HCT116 (cell line): Measurements from ENCODE around the gene RCBTB2. TPM values are rescaled to one million over a fixed set of nuclear protein-coding genes. Genes with fewer than 3 reads are reported as not detected.

ENCODE experiments used
- ATAC-seq: fragments of 200-7000 bp; cut with Tn5 transposase; 2 replicates; pipeline ENCODE4 v1.9.1; 2020; ENCODE audit warnings: mild to moderate bottlenecking, moderate library complexity
- Bru-seq: library from RNA; stranded (reverse); fragments of 400-500 nt; gene quantifications from one replicate; lab custom pipeline; 2021; lab: Mats Ljungman, UMichigan
- BruChase-seq, 2 experiments: library from RNA; stranded (reverse); fragments of 400-500 nt; gene quantifications; one replicate each; lab custom pipeline; 2021; lab: Mats Ljungman, UMichigan
- BruUV-seq: library from RNA; stranded (reverse); fragments of 400-500 nt; replicated peaks from 2 replicates; lab custom pipeline; 2021; lab: Mats Ljungman, UMichigan
- CTCF ChIA-PET: fragments of 300-600 bp; sonication (Branson Sonifier 250); formaldehyde crosslinking; loops from one replicate; lab custom pipeline; 2021; ENCODE audit warnings: antibody characterized with exemption; lab: Charles Lee
- POLR2A ChIA-PET: fragments of 300-600, 350-600 bp; sonication (Branson Sonifier 250); formaldehyde crosslinking; loops from one replicate; lab custom pipeline; 2021; ENCODE audit warnings: antibody characterized with exemption; lab: Charles Lee
- RAD21 ChIA-PET, 2 experiments: fragments of 300-600 bp; sonication (Branson Sonifier 250); formaldehyde crosslinking; loops; one replicate each; lab custom pipeline; 2023; ENCODE audit warnings: low total read pairs in 2 of 2; ENCODE audit not compliant: uncharacterized antibody in 2 of 2, unreplicated experiment in 2 of 2, low non-redundant PET in 1 of 2; lab: Charles Lee
- DNase-seq: peaks from one replicate; pipeline ENCODE4 v3.0.0-alpha.2; 2010; ENCODE audit warnings: low read depth, low spot score
- H2AFZ ChIP-seq: fragments of 200-600 bp; shearing (Covaris generic), sonication (generic); 2 replicates; pipeline ENCODE4 v1.6.1; 2017; ENCODE audit warnings: low read depth, mixed run types, mixed read lengths, antibody characterized with exemption, low read length; ENCODE audit not compliant: poor library complexity, severe bottlenecking
- H3K27ac ChIP-seq: 2 replicates; pipeline ENCODE4 v1.5.1; 2012; ENCODE audit warnings: low read depth, low read length
- H3K27me3 ChIP-seq: fragments of 200-600 bp; sonication (generic); 2 replicates; pipeline ENCODE4 v1.6.1; 2016; ENCODE audit warnings: mixed run types, low read length, mixed read lengths; ENCODE audit not compliant: insufficient read depth
- H3K36me3 ChIP-seq, 2 experiments: fragments of 200-500 bp in 1 of 2; fragments of 200-600 bp in 1 of 2; sonication (Bioruptor generic) in 1 of 2; sonication (generic) in 1 of 2; 2 replicates each; pipeline versions ENCODE4 v1.5.1 to v1.6.1; 2014 to 2016; ENCODE audit warnings: low read length in 2 of 2, inconsistent platforms in 1 of 2, mixed read lengths in 1 of 2, mixed run types in 1 of 2; ENCODE audit not compliant: insufficient read depth in 2 of 2, control insufficient read depth in 1 of 2
- H3K4me1 ChIP-seq, 2 experiments: fragments of 200-600 bp in 1 of 2; sonication (generic) in 1 of 2; 2 replicates each; pipeline versions ENCODE4 v1.5.1 to v1.6.1; 2012 to 2017; ENCODE audit warnings: low read length in 2 of 2, inconsistent platforms in 1 of 2, mild to moderate bottlenecking in 1 of 2, mixed read lengths in 1 of 2, mixed run types in 1 of 2, moderate library complexity in 1 of 2; ENCODE audit not compliant: insufficient read depth in 2 of 2, control insufficient read depth in 1 of 2
- H3K4me2 ChIP-seq: fragments of 200-600 bp; sonication (generic); 2 replicates; pipeline ENCODE4 v1.6.1; 2017; ENCODE audit warnings: mixed run types, low read length, mixed read lengths
- H3K4me3 ChIP-seq, 2 experiments: fragments of 200-600 bp in 1 of 2; sonication (generic) in 1 of 2; replicated peaks in 1 of 2; 2 replicates each; pipeline ENCODE4 v1.5.1; 2011 to 2016; ENCODE audit warnings: low read length in 2 of 2, control low read depth in 1 of 2, low read depth in 1 of 2, mild to moderate bottlenecking in 1 of 2, mixed read lengths in 1 of 2, mixed run types in 1 of 2
- H3K79me2 ChIP-seq: fragments of 200-600 bp; sonication (generic); 2 replicates; pipeline ENCODE4 v1.6.1; 2017; ENCODE audit warnings: mild to moderate bottlenecking, mixed run types, low read length, moderate library complexity, mixed read lengths; ENCODE audit not compliant: insufficient read depth
- H3K9ac ChIP-seq: fragments of 200-600 bp; sonication (generic); 2 replicates; pipeline ENCODE4 v1.6.1; 2016; ENCODE audit warnings: low read length, mixed read lengths
- H3K9me2 ChIP-seq: fragments of 200-600 bp; sonication (generic), shearing (Covaris generic); 2 replicates; pipeline ENCODE4 v1.6.1; 2017; ENCODE audit warnings: mixed run types, mild to moderate bottlenecking, moderate library complexity; ENCODE audit not compliant: insufficient read depth
- H3K9me3 ChIP-seq, 2 experiments: fragments of 200-500 bp in 1 of 2; fragments of 200-600 bp in 1 of 2; sonication (Bioruptor generic) in 1 of 2; sonication (generic) in 1 of 2; 2 replicates each; pipeline ENCODE4 v1.6.1; 2014 to 2017; ENCODE audit warnings: low read length in 2 of 2, mixed read lengths in 2 of 2, inconsistent platforms in 1 of 2, low read depth in 1 of 2, mild to moderate bottlenecking in 1 of 2, mixed run types in 1 of 2, moderate library complexity in 1 of 2; ENCODE audit not compliant: control insufficient read depth in 1 of 2, insufficient read depth in 1 of 2
- H4K20me1 ChIP-seq: fragments of 200-600 bp; sonication (generic), shearing (Covaris generic); 2 replicates; pipeline ENCODE4 v1.6.1; 2017; ENCODE audit warnings: mixed run types, mild to moderate bottlenecking, moderate library complexity; ENCODE audit not compliant: insufficient read depth
- ATF3 ChIP-seq: IDR thresholded peaks from 2 replicates; pipeline ENCODE4 v1.6.1; 2012
- CBX3 ChIP-seq: IDR thresholded peaks from 2 replicates; pipeline ENCODE4 v1.6.1; 2012; ENCODE audit warnings: low read depth
- CEBPB ChIP-seq: IDR thresholded peaks from 2 replicates; pipeline ENCODE4 v1.6.1; 2012; ENCODE audit warnings: low read depth
- ELF1 ChIP-seq: IDR thresholded peaks from 2 replicates; pipeline ENCODE4 v1.6.1; 2012; ENCODE audit warnings: low read depth, borderline replicate concordance
- EZH2 ChIP-seq: fragments of 200-600 bp; sonication (generic); IDR thresholded peaks from 2 replicates; pipeline ENCODE4 v1.6.1; 2017; ENCODE audit warnings: antibody characterized with exemption, mixed run types
- EZH2phosphoT487 ChIP-seq: fragments of 200-600 bp; IDR thresholded peaks from 2 replicates; pipeline ENCODE4 v1.6.1; 2018; ENCODE audit warnings: antibody characterized with exemption, borderline replicate concordance
- FOSL1 ChIP-seq: IDR thresholded peaks from 2 replicates; pipeline ENCODE4 v1.6.1; 2012; ENCODE audit warnings: low read depth
- JUND ChIP-seq: IDR thresholded peaks from 2 replicates; pipeline ENCODE4 v1.6.1; 2012
- MAX ChIP-seq: IDR thresholded peaks from 2 replicates; pipeline ENCODE4 v1.6.1; 2012
- POLR2A ChIP-seq: IDR thresholded peaks from 2 replicates; pipeline ENCODE4 v1.7.0; 2011; ENCODE audit warnings: borderline replicate concordance; ENCODE audit not compliant: insufficient read depth, insufficient read length; ENCODE audit errors: extremely low read depth
- POLR2AphosphoS5 ChIP-seq: IDR thresholded peaks from 2 replicates; pipeline ENCODE4 v1.6.1; 2011; ENCODE audit warnings: mild to moderate bottlenecking, low read depth, low read length, moderate library complexity
- REST ChIP-seq: IDR thresholded peaks from 2 replicates; pipeline ENCODE4 v1.6.1; 2012; ENCODE audit warnings: low read depth
- SP1 ChIP-seq: IDR thresholded peaks from 2 replicates; pipeline ENCODE4 v1.6.1; 2012; ENCODE audit warnings: low read depth
- SRF ChIP-seq: IDR thresholded peaks from 2 replicates; pipeline ENCODE4 v1.6.1; 2012; ENCODE audit warnings: low read depth
- TCF7L2 ChIP-seq: IDR thresholded peaks from 2 replicates; pipeline ENCODE4 v1.7.0; 2011; ENCODE audit warnings: borderline replicate concordance, inconsistent platforms; ENCODE audit not compliant: insufficient read depth, insufficient read length; ENCODE audit errors: extremely low read depth
- YY1 ChIP-seq: IDR thresholded peaks from 2 replicates; pipeline ENCODE4 v1.6.1; 2011; ENCODE audit warnings: low read length, low read depth, moderate library complexity, mild to moderate bottlenecking; ENCODE audit not compliant: insufficient replicate concordance; ENCODE audit errors: extremely low read depth
- ZBTB33 ChIP-seq: IDR thresholded peaks from 2 replicates; pipeline ENCODE4 v1.6.1; 2011; ENCODE audit warnings: mild to moderate bottlenecking, low read length, moderate library complexity; ENCODE audit not compliant: insufficient replicate concordance; ENCODE audit errors: extremely low read depth
- ZFX ChIP-seq: fragments of 450-650 bp; IDR thresholded peaks from 2 replicates; pipeline ENCODE4 v1.6.1; 2017
- ZNF274 ChIP-seq: fragments of 200-500 bp; sonication (Bioruptor generic); IDR thresholded peaks from 2 replicates; pipeline ENCODE4 v1.6.1; 2014; ENCODE audit warnings: mild to moderate bottlenecking, low read depth, low read length, inconsistent platforms
- intact Hi-C: fragments of 100-400 bp; cut with micrococcal nuclease; formaldehyde crosslinking; loops from 2 replicates; pipeline ENCODE4 v1.10.0; 2022
- long read RNA-seq: library from polyadenylated mRNA; unstranded; transcript quantifications from one replicate; pipeline ENCODE4 v2.0.0, GENCODE V29; 2021; ENCODE audit not compliant: unreplicated experiment
- polyA plus RNA-seq: library from polyadenylated mRNA; unstranded; fragments of >200 nt; gene quantifications from 2 replicates; pipeline ENCODE4 v1.2.1, GENCODE V29; 2012; ENCODE audit warnings: missing spikeins
- total RNA-seq: library from RNA; stranded (reverse); gene quantifications from one replicate; pipeline ENCODE4 v1.2.1, GENCODE V29; 2021; ENCODE audit not compliant: unreplicated experiment

Gene RCBTB2
- total RNA-seq = 1.3 TPM
- 0.66 and 0.79 TPM in 2 replicates for polyA plus RNA-seq
- percentile 38 among the genes with signal in this experiment for Bru-seq, nascent RNA
- BruChase-seq, experiment 1, labeled RNA remaining after a 6-hour chase = percentile 42 among the genes with signal in this experiment
- percentile 43 among the genes with signal in this experiment for BruChase-seq, experiment 2, labeled RNA remaining after a 2-hour chase
- long read RNA-seq, partial matches to known transcripts = 0 of 6 reads
- long read RNA-seq, other reads (novel, unspliced or antisense) = 4 of 6 reads

GRCh38 chr13:48532506-48533499 is at the start of gene RCBTB2:
TSS of gene RCBTB2 (minus strand) at chr13:48533080. CDS start at chr13:48521939, 11,141 bp downstream.
- H3K9ac ChIP-seq = peak within 1 kb of the TSS; percentile 75
- ATAC-seq (peak; percentile 96), DNase-seq (peak; percentile 91)
- ChIA-PET POLR2A (interaction anchor here (0.6 to 0.9 kb wide), 2 partner anchors 9 to 15 kb away, joined by 3 to 4 read pairs; no protein-coding TSS in a partner anchor), RAD21 (interaction anchor here in 1 of 2 experiments (1.1 kb wide), 1 partner anchor 10 kb away, joined by 4 read pairs; no protein-coding TSS in a partner anchor), CTCF (interaction anchor here (1.1 kb wide), 1 partner anchor 495 kb away, joined by 4 read pairs; the partner anchor contains the start of gene NUDT15)
- BruUV-seq = TSS peak; percentile 73
- peaks cover 5 to 13% of the 10 kb centered on the region in 2 experiments; a peak in 2 of 4 replicates for H3K4me1 ChIP-seq
- H3K9me2 ChIP-seq = no peaks in the 10 kb centered on the region
- H4K20me1 ChIP-seq = no peaks in the 10 kb centered on the region
- H3K27me3 ChIP-seq = no peaks in the 10 kb centered on the region
- intact Hi-C loops = no loop called here
- H3K79me2 ChIP-seq = no peaks in the 10 kb centered on the region
- peak within 1 kb of the TSS; percentile 51 to 66 for H3K4me3 ChIP-seq
- H3K4me2 ChIP-seq = peak within 1 kb of the TSS; percentile 89
- no peaks in the 10 kb centered on the region for H3K9me3 ChIP-seq
- H2AFZ ChIP-seq = peak within 1 kb of the TSS; percentile 94
- no peaks in the 10 kb centered on the region for H3K36me3 ChIP-seq
- peak within 1 kb of the TSS; percentile 56 for H3K27ac ChIP-seq
- TF ChIP-seq EZH2 = no peak
- no peak for TF ChIP-seq POLR2A
- TF ChIP-seq YY1 = no peak
- TF ChIP-seq TCF7L2 = no peak
- TF ChIP-seq ZBTB33 = no peak
- peak; percentile 90 for TF ChIP-seq POLR2AphosphoS5
- no peak for TF ChIP-seq ELF1
- no peak for TF ChIP-seq REST
- no peak for TF ChIP-seq JUND
- TF ChIP-seq SP1 = no peak
- no peak for TF ChIP-seq ATF3
- no peak for TF ChIP-seq ZNF274
- no peak for TF ChIP-seq CEBPB
- peak; percentile 66; the same call in 1 of the 2 replicates for TF ChIP-seq MAX
- TF ChIP-seq SRF = no peak
- TF ChIP-seq CBX3 = no peak
- TF ChIP-seq ZFX = peak; percentile 91
- TF ChIP-seq EZH2phosphoT487 = no peak
- TF ChIP-seq FOSL1 = no peak
